Uterus (tissue), 2 donors: Measurements from ENCODE around the gene MB.

Source experiments
- POLR2A ChIP-seq, 2 donors: fragments of 450-650 bp; IDR thresholded peaks; one replicate each; pipeline ENCODE4 v1.6.1; 2016; ENCODE audit warnings: antibody characterized with exemption in 2 of 2, mild to moderate bottlenecking in 1 of 2, moderate library complexity in 1 of 2
- TF ChIP-seq, protein P1 (sequence below), 4 experiments: fragments of 200-600 bp in 2 of 4; fragments of 450-650 bp in 2 of 4; sonication (generic) in 2 of 4; IDR thresholded peaks; one replicate each; pipeline ENCODE4 v1.5.1; 2016 to 2019; ENCODE audit warnings: antibody characterized with exemption in 4 of 4, mild to moderate bottlenecking in 2 of 4, moderate library complexity in 1 of 4

- TF ChIP-seq, protein P1, sequence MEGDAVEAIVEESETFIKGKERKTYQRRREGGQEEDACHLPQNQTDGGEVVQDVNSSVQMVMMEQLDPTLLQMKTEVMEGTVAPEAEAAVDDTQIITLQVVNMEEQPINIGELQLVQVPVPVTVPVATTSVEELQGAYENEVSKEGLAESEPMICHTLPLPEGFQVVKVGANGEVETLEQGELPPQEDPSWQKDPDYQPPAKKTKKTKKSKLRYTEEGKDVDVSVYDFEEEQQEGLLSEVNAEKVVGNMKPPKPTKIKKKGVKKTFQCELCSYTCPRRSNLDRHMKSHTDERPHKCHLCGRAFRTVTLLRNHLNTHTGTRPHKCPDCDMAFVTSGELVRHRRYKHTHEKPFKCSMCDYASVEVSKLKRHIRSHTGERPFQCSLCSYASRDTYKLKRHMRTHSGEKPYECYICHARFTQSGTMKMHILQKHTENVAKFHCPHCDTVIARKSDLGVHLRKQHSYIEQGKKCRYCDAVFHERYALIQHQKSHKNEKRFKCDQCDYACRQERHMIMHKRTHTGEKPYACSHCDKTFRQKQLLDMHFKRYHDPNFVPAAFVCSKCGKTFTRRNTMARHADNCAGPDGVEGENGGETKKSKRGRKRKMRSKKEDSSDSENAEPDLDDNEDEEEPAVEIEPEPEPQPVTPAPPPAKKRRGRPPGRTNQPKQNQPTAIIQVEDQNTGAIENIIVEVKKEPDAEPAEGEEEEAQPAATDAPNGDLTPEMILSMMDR (IDR thresholded peaks at IDR 0.05): no peak
- TF ChIP-seq POLR2A (IDR thresholded peaks at IDR 0.05): no peak
Measured at GRCh38 chr22:35606916-35607315, 10.2 kb downstream of the MB start.
